ENCODE data around the gene GINS1. TPM values are rescaled to one million over a fixed set of nuclear protein-coding genes. Genes with fewer than 3 reads are reported as not detected.

Gene GINS1
- total and polyA plus RNA-seq, 2 of the 13 experiments (the other 11 are each of a cell fraction or from before 2014, with no cell fraction given), result 14.6 to 59.9 TPM

DNA sequence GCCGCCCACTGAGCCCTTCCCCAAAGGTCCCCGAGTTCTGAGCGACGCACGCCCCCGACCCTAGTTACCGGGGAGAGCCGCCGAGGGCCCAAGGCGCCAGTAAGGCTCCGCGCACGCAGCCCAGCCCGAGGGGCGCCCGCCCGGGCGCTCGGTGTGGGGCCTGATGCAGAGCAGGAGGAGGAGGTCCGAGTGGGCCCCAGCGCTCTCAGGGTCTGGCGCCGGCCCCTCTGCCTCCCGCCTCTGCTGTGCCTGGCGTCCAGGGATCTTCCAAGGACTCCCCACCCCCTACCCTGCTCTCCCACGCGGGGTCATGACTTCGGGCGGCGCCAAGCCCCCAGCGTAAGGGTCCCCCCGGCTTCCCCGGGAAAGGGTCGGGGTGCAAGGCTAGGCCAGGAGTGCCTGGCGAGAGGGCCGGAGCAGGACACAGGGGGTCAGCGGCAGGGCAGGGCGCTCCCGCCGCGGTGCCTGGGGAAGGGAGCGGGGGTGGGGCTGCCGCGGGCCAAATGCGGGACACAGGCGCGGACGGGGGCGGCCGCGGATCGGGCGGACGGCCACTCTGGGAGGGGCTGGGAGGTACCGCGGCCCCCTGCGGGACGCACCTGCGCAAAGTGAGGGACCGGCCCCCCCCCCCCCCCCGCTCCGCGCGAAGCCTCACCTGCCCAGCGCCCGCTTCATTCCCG is 17.5 kb upstream of the GINS1 start:
- CTCF ChIA-PET (ENCODE audit: low intra/inter-chr PET ratio, low total read pairs), result interaction anchor here (0.9 to 1.1 kb wide), 2 partner anchors 93 to 95 kb away, joined by 3 to 4 read pairs; no protein-coding TSS in a partner anchor
- FAIRE-seq, result no peak
- H3K79me2 ChIP-seq (ENCODE audit: insufficient read depth, low read length), result peaks cover 32% of the 10 kb centered on the region
- peak; percentile 96; the same call in 1 of the 2 replicates for TF ChIP-seq SALL2 (CRISPR knock-in tag; IDR thresholded peaks at IDR 0.05)
- 0 out of 2 replicates have a peak, but pooled peaks have one; percentile 2 for TF ChIP-seq FLYWCH1 (CRISPR knock-in tag; IDR thresholded peaks at IDR 0.05)
- 0 out of 2 replicates have a peak, but pooled peaks have one; percentile 85 for TF ChIP-seq ZNF549 (CRISPR knock-in tag; IDR thresholded peaks at IDR 0.05)
- TF ChIP-seq RBFOX2 (IDR thresholded peaks at IDR 0.05; ENCODE audit: low read depth, low read length), result peak; percentile 72
- TF ChIP-seq ZBTB40 (IDR thresholded peaks at IDR 0.05), result no peak
- peak; percentile 81 for TF ChIP-seq ZBTB40 (CRISPR knock-in tag; IDR thresholded peaks at IDR 0.05)
- TF ChIP-seq, protein P1, sequence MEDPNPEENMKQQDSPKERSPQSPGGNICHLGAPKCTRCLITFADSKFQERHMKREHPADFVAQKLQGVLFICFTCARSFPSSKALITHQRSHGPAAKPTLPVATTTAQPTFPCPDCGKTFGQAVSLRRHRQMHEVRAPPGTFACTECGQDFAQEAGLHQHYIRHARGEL (CRISPR knock-in tag; IDR thresholded peaks at IDR 0.05), result no peak; the same call in 1 of the 2 replicates
- TF ChIP-seq TRAFD1 (CRISPR knock-in tag; IDR thresholded peaks at IDR 0.05; ENCODE audit: borderline replicate concordance), result no peak
- TF ChIP-seq ZMYM3 (CRISPR knock-in tag; IDR thresholded peaks at IDR 0.05), result peak; percentile 63; the same call in 1 of the 2 replicates
- TF ChIP-seq REL (CRISPR knock-in tag; conservative IDR thresholded peaks at IDR 0.05), result peak; percentile 38; the same call in 1 of the 2 replicates

More for the DNA sequence above, 17.5 kb upstream of the GINS1 start:
- DNase-seq (ENCODE audit: low spot score) (no peak), ATAC-seq (peak; percentile 72)
- POLR2A ChIA-PET, result interaction anchor here (1.0 to 1.6 kb wide), 5 partner anchors 10 to 620 kb away, joined by 3 to 20 read pairs (median 6); no protein-coding TSS in a partner anchor
- WGBS (ENCODE audit: low lambda C conversion rate), result under 1% methylated on average over 25 of the region's 67 CpGs
- H3K27me3 ChIP-seq (ENCODE audit: control insufficient read depth in 1 of 2, insufficient read depth in 2 of 2, low read length in 2 of 2), result no peaks in the 10 kb centered on the region
- peak overlapping the region; percentile 86 for H3K4me2 ChIP-seq (ENCODE audit: low read depth, low read length)
- peak overlapping the region; percentile 79 for H3K27ac ChIP-seq (ENCODE audit: extremely low read length, insufficient read depth, low read length)
- peaks cover 32% of the 10 kb centered on the region for H3K4me1 ChIP-seq (ENCODE audit: insufficient read depth, low read length)
- in situ Hi-C loops (cut with HindIII; ENCODE audit: extremely low pct_ligation_motif_present, low pct_unique_long_range_greater_than_20kb), result no loop called here
- intact Hi-C loops (cut with micrococcal nuclease; ENCODE audit: unreplicated experiment), result loop anchor here (1.0 to 10.0 kb wide), 4 partner anchors 12 to 395 kb away; partner anchors contain the start of genes APMAP and GINS1
- no peaks in the 10 kb centered on the region for H4K20me1 ChIP-seq (ENCODE audit: insufficient read depth, low read length)
- peak overlapping the region; percentile 89 to 95 (median 92) for H3K4me3 ChIP-seq (replicated peaks in 1 of 3; ENCODE audit: insufficient read depth in 1 of 3, low read depth in 2 of 3, low read length in 3 of 3)
- peak overlapping the region; percentile 80 for H3K9ac ChIP-seq (ENCODE audit: insufficient read depth, low read depth, low read length)
- BruUV-seq (replicated peaks), result no TSS peak
- peaks cover 0 to 3% of the 10 kb centered on the region in 2 experiments; a peak in 1 of 5 replicates for H3K36me3 ChIP-seq (replicated peaks in 1 of 2; ENCODE audit: control insufficient read depth in 1 of 2, insufficient read depth in 2 of 2, low read length in 2 of 2)
- H2AFZ ChIP-seq (ENCODE audit: low read length), result no peak overlapping the region
- H3K9me3 ChIP-seq (ENCODE audit: low read length), result no peaks in the 10 kb centered on the region

All from HepG2 (cell line).